OCI-LY1 (cell line): ENCODE measurements around the gene KXD1.

Experiments
- CTCF ChIP-seq: fragments of 200-600 bp; sonication (generic), shearing (Covaris generic); IDR thresholded peaks from 2 replicates; pipeline ENCODE4 v1.5.1; 2017; ENCODE audit warnings: mild to moderate bottlenecking, antibody characterized with exemption, low read length, moderate library complexity, mixed read lengths
- EZH2 ChIP-seq: fragments of 200-600 bp; sonication (generic), shearing (Covaris generic); IDR thresholded peaks from 2 replicates; pipeline ENCODE4 v1.8.0; 2017; ENCODE audit warnings: borderline replicate concordance, mixed run types, mild to moderate bottlenecking, antibody characterized with exemption, low read length, moderate library complexity, mixed read lengths

- TF ChIP-seq CTCF (no peak), EZH2 (no peak)
Measured at GRCh38 chr19:18533058-18533457, 24.6 kb upstream of the KXD1 start.
